HG02885 (cell line): ENCODE data around the gene MCF2L.

Experiments
- ATAC-seq: cut with Tn5 transposase; IDR thresholded peaks from one replicate; pipeline ENCODE4 v1.9.1; 2021; ENCODE audit warnings: mild to moderate bottlenecking; ENCODE audit not compliant: unreplicated experiment, poor library complexity

The MCF2L gene

DNA sequence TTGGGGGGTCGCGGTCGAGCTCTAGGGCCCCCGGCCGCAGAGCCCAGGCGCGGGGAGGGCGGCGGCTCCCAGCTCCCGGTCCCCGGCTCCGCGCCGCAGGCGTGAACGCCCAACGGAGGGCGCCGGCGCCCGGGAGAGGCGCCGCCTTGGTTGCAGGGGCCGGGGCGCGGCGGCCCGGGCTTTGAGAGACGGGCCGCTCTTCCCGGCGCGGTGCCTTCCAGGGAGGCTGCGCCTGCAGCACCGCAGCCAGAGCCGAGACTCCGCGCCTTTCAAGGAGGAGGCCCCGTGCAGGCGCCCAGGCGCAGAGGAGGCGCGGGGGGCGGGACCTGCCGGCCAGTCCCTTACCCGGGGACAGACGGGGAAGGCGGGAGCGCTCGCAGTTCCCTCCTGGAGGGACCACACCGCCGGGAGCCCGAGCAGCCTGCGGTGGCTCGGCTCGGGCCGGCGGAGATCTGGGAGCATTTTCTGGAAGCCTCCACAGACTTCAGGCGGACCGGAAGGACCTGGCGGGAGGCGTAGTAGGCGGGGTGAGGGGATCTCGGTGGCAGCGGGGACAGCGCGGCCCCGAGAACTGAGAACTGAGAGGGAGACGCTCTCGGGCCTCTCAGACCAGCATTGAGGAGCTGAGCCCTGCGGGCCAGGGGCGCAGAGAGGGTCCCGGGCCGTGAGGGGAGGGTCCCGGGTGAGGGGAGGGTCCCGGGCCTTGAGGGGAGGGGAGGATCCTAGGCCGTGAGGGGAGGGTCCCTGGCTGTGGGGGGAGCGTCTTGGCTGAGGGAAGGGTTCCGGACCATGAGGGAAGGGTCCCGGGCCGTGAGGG, 25.5 kb upstream of the MCF2L start:
- ATAC-seq: peak; percentile 42

DNA sequence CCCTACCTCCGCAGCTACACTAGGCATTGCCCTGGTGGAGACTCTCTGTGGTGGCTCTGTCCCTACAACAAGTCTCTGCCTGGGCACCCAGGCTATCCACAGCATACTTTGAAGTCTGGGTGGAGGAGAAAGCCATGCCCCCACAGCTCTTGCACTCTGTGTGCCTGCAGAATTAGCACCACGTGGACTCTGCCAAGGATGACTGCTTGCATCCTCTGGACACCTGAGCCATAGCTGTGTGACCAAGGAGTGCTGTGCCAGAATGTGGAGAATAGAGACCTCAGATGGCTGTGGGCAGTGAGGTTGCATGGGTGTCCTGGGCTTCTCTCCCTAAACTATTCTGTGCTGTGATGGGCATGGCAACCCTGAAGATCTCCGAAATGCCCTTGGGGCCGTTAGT, 21.2 kb upstream of the MCF2L start:
- ATAC-seq: no peak

DNA sequence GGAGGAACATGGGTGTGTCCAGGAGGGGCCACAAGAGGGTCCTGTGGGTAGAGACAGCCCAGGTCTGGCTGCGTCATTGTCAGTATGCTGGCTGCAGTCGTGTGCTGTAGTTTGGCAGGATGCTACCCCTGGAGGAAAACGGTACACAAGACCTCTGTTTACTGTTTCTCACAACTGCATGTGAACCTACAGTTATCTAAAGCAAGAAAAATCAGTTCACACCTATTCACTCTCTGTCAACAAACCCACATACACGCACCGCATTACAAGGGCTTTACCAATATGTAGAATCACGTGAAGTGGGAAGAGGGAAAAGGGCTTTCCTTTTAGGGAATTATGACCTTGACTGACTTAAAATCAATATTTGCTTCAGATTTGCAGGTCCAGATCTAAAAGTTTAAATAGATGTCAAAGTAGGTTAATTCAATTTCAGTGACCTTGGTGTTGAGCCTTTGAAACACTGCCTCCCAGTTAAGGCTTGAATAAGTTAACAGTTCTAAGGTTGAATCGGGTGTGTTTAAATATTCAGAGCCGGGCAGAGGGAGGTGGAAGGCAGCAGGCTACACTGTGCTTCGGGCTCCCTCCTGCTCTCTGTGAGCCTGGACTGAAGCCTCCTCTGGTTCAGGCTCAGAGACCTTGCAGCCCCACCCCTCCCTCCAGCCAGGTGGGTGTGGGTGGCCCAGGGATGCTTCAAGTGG, 17.2 kb upstream of the MCF2L start:
- no peak for ATAC-seq

DNA sequence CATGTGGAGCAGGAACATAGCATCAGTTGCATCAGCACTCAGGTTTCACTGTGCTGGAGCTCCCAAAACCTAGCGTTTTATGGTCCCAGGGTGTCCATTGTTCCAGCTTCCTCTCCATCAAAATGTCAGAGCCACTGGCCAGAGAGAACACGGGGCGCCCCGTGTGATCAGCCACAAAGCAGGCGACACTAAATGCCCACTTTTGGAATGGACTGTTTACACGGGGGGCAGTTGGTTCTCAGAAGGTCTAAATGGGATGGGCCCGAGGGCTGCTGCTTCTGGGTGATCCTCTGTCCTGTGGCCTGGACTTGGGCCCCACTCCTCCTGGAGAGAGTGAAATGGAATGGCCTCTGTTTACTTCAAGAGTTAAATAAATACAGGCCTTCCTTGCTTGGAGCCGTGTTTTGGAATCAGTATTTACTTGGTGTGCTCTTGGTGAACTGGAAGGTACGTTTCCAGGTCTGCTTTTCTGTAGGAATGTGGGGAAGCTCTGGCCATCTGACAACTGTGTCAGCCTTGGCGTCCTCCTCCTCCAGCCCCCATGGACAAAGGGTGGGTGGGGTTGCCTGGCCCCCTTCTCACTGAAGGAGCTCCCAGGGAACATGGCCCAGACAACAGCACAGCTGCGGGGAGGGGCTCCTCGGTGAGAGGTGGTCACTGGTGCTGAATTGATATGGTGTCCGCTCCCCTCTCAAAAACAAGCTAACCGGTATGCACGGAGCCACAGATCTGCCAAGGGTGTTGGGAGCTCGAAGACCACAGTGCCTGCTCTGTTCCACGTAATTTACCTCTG, 16.1 kb upstream of the MCF2L start:
- ATAC-seq: no peak

DNA sequence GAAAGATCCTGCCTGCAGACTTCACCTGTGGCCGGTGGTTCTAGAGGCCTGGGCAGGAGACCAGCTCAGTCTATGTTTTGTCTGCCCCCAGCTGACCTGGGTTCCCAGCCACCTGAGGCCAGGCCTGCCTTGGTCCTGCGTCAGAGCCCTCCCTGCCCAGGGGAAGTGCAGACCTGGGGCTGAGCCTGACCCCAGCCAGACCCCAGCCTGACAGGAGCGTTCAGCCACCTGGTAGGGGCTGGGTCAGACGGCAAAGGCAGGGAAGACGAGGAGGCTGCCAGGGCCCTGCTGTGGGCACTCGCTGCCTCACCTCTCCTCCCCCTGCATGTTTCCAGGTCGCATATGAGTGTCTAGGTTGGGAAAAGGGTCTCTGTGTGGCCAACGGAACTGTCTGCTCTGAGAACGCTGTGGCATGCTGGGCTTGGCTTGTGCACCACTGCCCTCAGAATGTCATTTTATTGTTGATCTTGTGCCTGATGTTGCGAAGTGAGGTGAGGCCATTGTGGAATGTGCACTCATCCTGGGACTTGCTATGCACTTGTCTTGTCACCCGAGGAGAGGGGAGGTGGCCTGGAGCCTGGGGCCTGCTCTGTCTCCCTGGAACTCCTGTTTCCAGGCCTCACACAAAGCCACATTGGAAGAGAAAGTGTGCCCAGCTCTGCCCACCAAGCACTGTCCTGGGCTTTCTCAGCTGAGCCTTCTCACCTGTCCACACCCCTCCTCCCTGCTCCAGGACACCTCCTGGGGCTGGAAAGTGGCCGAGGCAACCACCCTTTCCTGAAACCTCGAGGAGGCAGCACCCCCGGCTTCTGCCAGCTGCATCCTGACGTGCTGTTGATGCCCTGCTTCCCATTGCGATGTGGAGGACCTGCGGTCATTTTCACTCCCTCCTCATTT, 15.2 kb upstream of the MCF2L start:
- no peak for ATAC-seq

DNA sequence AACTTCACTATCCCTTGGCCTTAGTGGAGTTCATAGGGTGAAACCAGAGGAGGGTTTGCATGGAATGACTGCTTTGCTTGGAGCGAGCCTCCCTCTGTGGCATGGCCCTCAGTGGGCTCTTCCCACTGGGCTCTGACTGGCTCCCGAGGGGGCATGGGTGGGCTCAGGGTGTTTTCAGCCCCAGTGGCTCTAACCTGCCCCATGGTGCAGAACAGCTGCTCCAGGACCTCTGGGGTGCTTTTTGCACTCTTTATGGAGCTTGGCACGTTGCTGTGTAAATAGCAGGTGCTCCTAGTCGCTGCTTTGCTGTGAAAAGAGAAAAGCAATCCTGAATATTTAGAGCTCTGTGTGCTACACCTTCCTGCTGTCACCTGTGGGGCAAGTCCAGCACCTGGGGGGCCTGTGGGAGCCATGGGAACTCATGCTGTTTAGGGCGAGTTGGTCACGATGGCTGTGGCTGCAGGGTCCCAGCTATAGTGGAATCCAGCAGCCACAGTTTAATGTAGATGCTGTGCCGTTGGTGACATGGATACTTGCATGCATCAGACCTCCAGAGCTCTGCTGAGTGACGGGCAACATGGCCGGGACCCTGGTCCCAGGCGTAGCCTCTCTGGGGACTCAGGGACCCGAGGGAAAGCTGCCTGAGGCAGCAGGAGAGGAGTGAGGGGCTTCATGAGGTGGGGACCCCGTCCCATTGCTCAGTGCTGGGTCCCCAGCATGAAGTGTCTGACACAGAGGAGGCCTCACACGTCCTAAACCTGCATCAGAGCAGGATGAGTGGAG, 14.3 kb upstream of the MCF2L start:
- ATAC-seq: no peak

DNA sequence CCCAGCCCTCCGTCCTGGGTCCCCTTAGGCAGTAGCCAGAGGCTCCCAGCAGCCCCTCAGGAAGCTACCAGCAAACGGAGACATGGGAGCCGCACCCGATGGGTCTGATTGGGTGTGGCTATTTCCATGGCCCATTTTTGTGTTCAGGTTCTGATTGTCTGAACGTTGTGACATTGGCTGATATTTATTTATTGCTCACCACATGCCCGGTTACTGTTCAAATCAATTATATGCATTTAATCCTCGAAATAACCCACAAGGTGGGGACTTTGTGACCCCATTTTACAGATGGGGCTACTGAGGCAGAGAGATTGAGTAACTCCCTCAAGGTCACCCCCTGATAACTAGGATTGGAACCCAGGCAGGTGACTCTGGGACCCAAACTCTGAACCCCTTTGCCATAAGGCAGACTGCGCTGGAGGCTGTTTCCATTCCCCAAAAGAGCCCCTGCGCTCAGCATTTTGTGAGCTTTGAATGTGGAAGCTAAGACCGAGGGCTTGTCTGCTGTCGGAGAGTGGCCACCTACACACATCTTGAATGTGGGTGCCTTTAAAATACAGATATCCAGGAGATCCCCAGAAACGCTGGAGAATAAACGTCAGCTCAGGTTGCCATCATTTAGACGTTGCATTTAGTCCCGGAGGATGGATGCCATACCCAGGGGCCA, 13.6 kb upstream of the MCF2L start:
- no peak for ATAC-seq

DNA sequence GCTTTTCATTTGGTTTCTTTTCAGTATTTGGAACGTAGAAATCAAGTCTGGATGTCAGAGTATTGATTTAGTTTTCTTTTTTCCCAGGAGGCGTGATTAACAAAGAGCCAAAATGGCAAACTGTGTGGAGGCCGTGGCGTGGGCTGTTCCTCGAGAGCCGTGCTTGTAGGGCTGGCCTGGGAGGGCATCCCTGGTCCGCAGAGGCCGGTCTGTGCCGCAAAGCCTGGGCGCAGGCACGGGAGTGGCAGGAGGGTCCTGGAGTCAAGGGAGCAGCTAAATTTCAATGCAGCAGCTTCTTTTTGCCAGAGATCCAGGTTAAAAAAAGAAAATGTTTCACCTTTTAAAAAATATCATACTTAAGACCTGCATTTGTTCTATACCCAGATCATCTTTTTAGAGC, 13.1 kb upstream of the MCF2L start:
- ATAC-seq: no peak

DNA sequence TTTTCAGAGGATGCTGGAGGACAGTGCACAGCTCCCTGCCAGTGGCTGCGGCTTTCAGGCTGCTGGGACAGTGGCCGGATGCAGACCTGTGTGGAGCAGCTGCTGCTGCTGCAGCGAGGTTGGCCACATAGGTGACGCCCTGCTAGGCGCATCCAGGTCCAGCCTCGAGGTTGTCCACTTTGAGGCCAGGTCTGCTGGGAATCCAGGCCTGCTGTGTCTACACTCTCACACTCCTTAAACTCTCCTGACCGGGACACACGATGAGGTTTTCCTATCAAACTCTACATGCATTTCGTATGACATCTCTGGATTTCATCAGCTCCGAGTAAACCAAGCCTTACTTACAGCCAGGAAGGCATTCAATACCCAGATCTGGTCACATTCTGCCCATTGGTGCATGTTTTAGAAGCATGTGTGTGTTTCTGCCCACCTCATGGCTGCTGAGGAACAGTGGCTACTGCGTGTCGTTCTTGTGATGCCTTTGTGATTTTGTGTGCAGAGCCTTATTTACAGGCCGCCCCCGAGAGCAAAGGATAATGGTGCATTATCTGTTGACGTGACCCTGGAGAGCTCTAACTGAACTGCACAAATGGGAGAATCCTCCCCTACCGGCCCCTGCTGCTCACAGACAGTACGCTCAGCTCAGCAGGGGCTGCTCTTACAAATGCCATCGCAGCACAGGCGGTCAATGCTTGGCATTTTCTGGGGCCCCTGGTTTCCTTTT, 12.3 kb upstream of the MCF2L start:
- no peak for ATAC-seq

DNA sequence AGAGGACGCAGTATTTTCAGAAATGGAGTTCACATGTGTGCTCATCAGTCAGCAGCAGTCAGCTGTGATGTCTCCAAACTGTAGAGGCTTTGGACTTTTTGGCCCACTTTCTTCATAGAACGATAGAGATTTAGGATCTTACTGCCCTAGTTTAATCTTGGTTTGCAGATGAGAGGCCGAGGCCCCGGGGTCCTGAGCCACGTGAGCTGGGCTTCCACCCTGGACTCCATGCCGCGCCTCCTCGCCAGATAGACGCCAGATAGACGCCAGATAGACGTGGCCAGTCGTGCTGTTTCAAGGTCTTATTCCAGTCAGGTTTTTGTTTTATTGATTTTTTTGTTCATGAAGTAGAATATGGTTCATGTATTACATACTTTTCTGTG, 11.7 kb upstream of the MCF2L start:
- ATAC-seq: no peak

DNA sequence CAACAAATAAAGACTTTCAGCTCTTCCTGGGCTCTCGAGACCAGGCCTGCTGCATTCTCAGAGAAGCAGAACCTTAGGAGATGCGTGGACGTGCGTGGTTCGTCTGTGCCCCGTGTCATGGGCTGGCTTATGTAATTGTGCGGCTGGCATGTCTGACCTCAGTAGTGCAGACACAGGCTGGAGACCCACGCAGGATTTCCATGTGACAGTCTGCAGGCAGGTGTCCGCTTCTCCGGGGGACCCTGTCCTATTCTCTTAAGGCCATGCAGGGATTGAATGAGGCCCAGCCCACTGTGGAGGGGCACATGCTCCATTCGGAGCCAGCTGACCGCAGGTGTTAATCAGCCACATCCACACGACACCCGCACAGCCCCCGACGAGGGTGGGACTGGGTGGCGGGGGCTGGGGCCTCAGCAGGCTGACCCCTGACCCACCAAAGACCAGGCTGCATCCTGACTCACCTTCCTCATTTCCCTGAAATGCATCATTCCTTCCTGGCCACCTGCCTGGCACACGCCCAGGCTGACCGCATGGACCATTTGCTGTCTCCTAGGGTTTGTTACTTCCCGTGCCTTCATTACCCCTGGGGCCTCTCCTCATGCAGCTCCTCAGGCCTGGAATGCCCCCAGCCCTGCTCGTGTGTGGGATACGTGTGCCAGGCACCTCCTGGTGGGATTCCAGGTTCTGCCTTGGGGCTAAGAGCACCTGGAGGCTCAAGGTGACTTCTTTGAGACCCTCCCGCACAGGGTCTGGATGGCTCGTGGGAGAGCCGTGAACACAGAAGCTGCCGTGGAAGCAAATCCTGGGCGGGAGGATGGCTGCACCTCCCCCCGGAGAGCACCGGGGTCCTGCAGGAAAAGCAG, 10.7 kb upstream of the MCF2L start:
- no peak for ATAC-seq

DNA sequence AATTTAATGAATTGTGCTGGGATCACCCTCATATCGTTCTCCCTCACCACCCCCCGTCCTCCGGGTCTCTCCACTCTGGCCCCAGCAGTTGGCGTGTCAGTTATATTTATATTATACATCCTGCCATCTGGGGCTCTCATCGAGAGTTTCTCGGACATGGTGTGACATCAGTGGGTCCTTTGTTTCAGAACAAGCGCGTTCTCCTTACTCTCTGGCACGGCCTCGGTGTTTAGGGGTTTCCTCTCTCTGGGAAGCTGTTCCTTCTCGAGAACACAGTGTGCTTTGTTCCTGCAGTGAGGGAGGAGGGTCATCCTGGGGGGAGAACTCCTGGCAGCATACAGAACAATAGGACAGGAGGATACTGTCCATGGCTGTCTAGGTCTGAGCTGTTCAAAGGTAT, 9.8 kb upstream of the MCF2L start:
- no peak for ATAC-seq

DNA sequence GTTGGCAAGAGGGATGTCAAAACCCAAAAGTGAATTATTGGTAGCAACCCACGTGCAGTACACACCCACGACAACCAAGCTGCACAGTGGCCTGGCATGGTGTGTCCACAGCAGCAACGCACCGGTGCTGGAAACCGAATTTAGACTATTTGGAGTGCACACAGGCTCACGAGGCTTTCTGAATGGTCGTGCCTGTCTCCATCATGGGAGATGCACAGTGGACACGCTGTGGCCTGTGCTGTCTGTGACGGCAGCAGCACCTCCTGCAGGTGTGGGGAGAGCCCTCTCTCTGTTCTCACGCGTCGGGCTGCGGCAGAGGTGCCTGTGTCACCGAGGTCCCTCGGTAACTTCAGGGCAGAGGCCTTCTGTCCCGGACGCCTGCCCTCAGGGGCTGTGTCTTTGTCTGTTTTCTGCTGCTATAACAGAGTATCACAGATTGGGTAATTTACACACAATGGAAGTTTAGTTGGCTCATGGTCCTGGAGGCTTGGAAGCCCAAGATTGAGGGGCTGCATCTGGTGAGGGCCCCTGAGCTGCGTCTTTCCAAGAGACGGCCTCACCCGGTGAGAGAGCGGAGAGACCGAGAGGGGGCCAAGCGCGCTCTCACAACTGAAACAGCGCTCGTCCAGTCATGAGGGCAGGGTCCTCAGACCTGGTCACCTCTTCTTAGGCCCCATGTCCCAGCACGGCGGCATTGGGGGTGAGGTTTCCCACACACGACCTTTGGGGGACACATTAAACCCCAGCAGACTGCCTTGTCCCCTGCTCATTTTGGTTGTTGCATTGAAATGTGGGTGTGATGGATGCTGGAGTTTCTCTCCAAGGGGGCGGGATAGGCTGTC, 9.1 kb upstream of the MCF2L start:
- no peak for ATAC-seq

DNA sequence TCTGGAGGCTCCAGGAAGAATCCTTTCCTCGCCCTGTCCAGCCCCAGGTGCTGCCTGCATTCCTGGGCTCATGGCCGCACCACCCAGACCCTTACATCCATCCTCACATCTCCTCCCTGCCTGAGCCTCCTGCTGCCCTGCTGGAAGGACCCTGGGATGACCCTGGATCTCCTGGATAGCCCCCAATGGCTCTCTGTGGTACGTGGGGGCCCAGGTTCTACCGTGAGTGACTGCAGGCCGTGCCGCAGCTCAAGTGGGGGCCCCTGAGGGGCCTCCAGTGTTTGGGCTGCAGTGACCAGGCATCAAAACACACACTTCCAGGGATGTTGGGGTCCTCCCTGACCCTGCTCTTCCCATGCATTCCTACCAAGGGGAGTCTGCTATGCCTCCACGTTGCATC, 8.3 kb upstream of the MCF2L start:
- ATAC-seq: no peak

DNA sequence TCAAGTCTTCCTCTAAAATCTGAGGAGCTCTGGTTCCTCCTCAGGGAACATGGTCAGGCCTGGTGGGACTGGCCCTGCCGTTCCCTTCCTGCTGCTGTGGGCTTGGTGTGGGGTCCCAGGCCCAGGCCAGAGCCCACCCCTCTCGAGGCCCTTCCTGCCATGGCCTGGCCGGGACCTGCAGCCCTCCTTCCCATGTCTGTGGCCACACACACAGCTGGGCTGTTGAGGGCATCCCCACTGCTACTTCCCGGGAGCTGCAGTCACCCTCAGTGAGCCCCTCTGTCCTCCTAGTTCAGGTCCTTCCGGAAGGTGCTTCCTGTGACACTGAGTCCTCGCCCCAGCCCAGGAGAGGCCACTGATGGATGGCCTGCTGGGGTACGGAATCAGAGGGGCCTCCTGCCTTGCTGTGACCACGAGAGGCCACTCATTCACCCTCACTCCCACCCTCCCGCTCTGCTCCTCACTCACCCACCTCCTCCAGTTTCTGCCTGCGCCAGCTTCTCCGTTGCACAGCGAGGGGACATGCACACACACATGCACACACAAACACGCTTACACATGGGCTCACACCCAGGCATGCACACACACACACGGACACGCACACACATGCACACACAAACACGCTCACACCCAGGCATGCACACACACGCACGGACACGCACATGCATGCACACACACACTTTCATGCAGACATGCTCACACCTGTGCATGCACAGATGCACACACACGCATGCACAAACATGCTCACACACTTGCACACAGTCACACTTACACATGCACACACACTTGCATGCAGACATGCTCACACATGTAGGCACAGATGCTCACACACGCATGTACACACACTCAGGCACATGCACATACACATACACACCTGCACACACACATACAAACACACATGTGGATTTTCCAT, 7.3 kb upstream of the MCF2L start:
- no peak for ATAC-seq

DNA sequence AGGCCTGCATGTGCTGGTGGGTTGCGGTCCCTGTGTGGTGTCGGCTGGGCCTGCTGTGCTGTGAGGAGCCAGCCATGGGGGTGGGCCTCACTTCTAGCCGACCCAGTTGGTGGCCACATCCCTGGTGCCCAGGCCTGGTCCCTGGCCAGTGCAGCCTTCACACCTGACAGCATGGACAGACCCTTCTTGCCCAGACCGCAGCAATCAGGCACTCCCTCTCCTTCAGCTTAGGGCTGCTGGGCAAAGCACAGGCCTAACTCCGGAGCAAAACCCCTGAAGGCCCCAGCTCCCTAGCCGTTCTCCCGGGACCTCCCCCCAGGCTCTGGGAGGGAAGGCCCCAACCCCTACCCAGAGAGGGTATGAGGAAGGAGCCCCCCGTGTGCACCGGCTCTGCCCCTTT, 6.6 kb upstream of the MCF2L start:
- ATAC-seq: no peak
